ENCODE measurements around the gene KYNU.

The KYNU gene

DNA sequence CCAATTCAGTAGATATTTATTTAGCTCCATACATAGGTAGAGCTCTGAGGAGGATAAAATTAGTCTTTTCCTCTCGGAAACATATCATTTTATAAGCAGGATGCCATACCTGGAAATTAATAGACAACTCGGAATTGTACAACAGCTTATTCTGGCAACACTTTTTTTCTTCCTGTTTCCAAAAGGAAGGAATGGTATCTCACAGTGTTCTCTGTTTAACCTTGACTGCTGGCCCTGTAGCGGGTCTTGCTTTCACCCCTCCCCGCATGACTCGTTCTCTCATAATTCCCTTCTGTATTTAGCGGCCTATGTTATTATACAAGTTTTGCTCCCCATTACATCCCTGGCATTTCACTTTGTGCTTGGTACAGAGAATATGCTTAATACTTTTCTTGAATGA is 2.5 kb upstream of the KYNU start:
- CTCF ChIA-PET: interaction anchor here (0.9 to 3.1 kb wide), 6 partner anchors 9 to 115 kb away, joined by 3 to 11 read pairs (median 3); no protein-coding TSS in a partner anchor
- POLR2A ChIA-PET: no interaction called here
- TF ChIP-seq, protein P1, sequence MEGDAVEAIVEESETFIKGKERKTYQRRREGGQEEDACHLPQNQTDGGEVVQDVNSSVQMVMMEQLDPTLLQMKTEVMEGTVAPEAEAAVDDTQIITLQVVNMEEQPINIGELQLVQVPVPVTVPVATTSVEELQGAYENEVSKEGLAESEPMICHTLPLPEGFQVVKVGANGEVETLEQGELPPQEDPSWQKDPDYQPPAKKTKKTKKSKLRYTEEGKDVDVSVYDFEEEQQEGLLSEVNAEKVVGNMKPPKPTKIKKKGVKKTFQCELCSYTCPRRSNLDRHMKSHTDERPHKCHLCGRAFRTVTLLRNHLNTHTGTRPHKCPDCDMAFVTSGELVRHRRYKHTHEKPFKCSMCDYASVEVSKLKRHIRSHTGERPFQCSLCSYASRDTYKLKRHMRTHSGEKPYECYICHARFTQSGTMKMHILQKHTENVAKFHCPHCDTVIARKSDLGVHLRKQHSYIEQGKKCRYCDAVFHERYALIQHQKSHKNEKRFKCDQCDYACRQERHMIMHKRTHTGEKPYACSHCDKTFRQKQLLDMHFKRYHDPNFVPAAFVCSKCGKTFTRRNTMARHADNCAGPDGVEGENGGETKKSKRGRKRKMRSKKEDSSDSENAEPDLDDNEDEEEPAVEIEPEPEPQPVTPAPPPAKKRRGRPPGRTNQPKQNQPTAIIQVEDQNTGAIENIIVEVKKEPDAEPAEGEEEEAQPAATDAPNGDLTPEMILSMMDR (IDR thresholded peaks at IDR 0.05; ENCODE audit: control extremely low read depth, extremely low read depth, low read depth, missing control alignments): no peak
- DNase-seq (ENCODE audit: extremely low spot score): no peak

DNA sequence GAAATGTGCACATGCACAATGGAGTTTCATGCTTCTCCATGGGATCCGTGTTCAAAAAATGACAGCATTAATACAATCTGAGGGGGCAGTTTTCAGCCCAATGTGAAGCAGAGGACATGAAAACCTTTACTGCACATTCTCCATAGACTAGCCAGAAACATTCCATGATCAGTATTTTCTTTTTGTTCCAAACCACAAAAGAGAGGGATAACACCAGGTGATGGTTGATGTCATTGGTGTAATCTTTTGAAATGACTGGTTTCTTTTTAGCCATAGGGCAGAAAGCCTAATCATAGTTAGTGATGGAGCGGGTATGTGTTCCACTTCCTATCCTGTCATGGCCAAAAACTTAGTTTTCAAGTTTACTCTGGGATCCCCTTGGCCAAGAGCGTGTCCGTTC is 1.8 kb upstream of the KYNU start:
- no peak for DNase-seq (ENCODE audit: extremely low spot score)
- ChIA-PET CTCF (interaction anchor here (0.9 to 3.1 kb wide), 8 partner anchors 8 to 115 kb away, joined by 3 to 11 read pairs (median 3); no protein-coding TSS in a partner anchor), POLR2A (no interaction called here)
- TF ChIP-seq, protein P1 (IDR thresholded peaks at IDR 0.05; ENCODE audit: control extremely low read depth, extremely low read depth, low read depth, missing control alignments): no peak

DNA sequence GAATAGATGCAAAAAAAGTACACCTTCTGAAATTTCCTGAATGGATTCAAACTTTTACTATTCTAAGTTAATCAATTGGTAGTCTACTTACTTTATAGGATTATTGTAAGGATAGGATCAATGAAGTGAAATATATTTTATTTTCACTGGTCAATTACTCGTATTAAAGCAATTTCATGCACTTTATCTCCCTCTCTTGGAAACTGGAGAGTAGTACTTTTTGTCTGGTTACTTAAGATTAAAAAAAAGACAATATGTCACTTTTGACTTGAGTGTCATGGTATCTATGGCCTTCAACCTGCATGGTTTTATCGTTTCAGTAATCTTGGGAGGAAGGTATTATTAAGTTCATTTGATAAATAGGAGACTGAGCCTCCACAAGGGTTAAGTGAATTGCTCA is 1.0 kb upstream of the KYNU start:
- DNase-seq (ENCODE audit: extremely low spot score): no peak
- POLR2A ChIA-PET: no interaction called here
- CTCF ChIA-PET: interaction anchor here (0.9 to 3.1 kb wide), 4 partner anchors 11 to 103 kb away, joined by 3 to 11 read pairs (median 4); no protein-coding TSS in a partner anchor
- TF ChIP-seq, protein P1 (IDR thresholded peaks at IDR 0.05; ENCODE audit: control extremely low read depth, extremely low read depth, low read depth, missing control alignments): peak; percentile 1

DNA sequence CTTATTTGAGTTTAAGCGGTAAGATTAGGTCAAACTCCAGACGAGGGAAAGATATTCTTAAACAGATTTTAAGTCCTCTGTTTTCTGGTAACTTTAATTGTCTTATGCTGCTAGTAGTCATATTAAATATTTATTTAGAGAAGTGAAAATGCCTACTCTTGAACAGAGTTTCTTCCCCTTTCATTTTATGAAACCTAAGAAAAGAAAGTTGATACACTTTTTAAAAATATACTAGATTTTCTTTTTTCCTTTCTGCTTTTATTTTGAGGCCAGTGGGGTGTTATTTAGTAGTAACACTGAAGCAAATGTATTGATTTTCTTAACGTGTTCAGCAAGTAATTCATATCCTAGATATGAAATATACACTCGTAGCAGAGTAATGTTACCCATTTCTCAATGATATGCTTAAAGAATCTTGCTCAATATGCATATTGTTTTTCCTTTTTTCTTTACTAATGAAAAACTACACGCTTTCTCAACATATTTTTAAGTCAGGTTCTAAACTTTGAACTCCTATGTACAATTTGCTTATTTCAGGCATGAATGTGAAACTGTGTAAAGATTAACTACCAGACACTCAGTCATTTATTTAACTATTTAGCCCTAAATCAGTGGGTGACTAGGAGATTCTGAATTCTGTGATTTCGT is 691 bp downstream of the KYNU start:
- ChIA-PET CTCF (interaction anchor here (0.8 to 3.1 kb wide), 6 partner anchors 8 to 102 kb away, joined by 3 to 15 read pairs (median 8); no protein-coding TSS in a partner anchor), POLR2A (no interaction called here)
- no peak for DNase-seq (ENCODE audit: extremely low spot score)
- TF ChIP-seq, protein P1 (IDR thresholded peaks at IDR 0.05; ENCODE audit: control extremely low read depth, extremely low read depth, low read depth, missing control alignments): no peak

DNA sequence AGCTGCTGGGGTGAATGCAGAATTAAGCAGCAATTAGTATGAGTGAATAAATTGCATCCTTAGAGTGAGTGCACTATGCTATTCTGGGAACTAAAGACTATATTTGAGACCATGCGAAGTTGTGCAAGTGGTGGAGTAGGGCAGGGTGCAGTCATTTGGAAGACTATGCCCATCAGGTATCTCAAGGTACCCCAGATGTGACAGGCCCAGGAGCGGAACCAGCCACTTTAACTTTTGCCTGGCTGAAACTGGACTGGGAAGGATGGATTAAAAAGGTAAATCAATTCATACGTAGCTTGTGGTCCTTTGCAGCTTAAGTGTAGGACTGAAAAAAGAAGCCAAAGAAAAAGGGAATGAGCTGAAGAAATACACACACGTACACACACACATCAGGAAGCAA is 1.7 kb downstream of the KYNU start:
- POLR2A ChIA-PET: no interaction called here

DNA sequence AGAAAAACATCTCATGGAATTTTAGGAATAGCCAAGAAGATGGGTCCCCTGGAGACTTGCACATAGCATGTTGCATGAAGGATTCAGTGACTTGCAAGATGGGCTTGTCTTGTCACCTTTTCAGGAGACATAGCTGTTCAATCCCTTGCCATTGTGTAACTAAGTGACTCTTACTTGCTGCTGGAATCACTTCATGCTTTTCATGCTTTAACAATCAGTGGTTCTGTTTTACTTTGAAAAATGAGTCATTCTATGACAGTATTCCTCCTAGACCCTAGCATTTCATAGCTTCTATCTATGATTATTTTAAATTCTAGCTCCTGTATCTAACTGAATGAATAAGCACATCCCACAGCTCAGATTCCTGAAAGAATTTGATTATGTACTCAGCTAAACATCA is 2.8 kb downstream of the KYNU start:
- CTCF ChIA-PET: interaction anchor here (0.6 to 3.0 kb wide), 8 partner anchors 11 to 100 kb away, joined by 3 to 15 read pairs (median 4); no protein-coding TSS in a partner anchor
- POLR2A ChIA-PET: interaction anchor here (1.3 kb wide), 1 partner anchor 13 kb away, joined by 3 read pairs; no protein-coding TSS in a partner anchor
- TF ChIP-seq, protein P1 (IDR thresholded peaks at IDR 0.05; ENCODE audit: control extremely low read depth, extremely low read depth, low read depth, missing control alignments): no peak
- DNase-seq (ENCODE audit: extremely low spot score): no peak

More for the DNA sequence above, 1.7 kb downstream of the KYNU start:
- CTCF ChIA-PET: interaction anchor here (0.6 to 3.0 kb wide), 11 partner anchors 11 to 105 kb away, joined by 3 to 15 read pairs (median 3); no protein-coding TSS in a partner anchor
- no peak for DNase-seq (ENCODE audit: extremely low spot score)
- TF ChIP-seq, protein P1 (IDR thresholded peaks at IDR 0.05; ENCODE audit: control extremely low read depth, extremely low read depth, low read depth, missing control alignments): no peak
